HepG2 (cell line): ENCODE results near the gene NUAK2. TPM values are rescaled to one million over a fixed set of nuclear protein-coding genes. Genes with fewer than 3 reads are reported as not detected.

Experiments
- HNF1A ChIP-seq, 2 experiments: sonication (generic) in 1 of 2; formaldehyde crosslinking in 1 of 2; IDR thresholded peaks; 2 replicates each; pipeline versions ENCODE4 v1.4.0 to v1.6.1; 2016 to 2020; ENCODE audit warnings: borderline replicate concordance in 1 of 2, low read depth in 1 of 2, mild to moderate bottlenecking in 1 of 2, missing genetic modification reagents in 1 of 2
- MATR3 ChIP-seq: sonication (generic); formaldehyde crosslinking; IDR thresholded peaks from 2 replicates; pipeline ENCODE4 v1.4.0; 2020; ENCODE audit warnings: missing genetic modification reagents
- PAXIP1 ChIP-seq: sonication (generic); formaldehyde crosslinking; conservative IDR thresholded peaks from 2 replicates; pipeline ENCODE4 v1.4.0; 2020; ENCODE audit warnings: mild to moderate bottlenecking, missing genetic modification reagents, moderate library complexity
- ZNF644 ChIP-seq: IDR thresholded peaks from 2 replicates; pipeline ENCODE4 v1.6.1; 2016; ENCODE audit warnings: low read depth
- polyA plus RNA-seq, 8 experiments: library from polyadenylated mRNA; depleted of rRNA in 3 of 8; stranded (reverse) in 7 of 8; unstranded in 1 of 8; fragments of >200 nt; fragmentation: Illumina TruSeq in 4 of 8; extraction: Trizol in 4 of 8; gene quantifications; 2 replicates each; pipeline versions ENCODE4 v1.2.1 to v1.2.3, GENCODE V29; 2011 to 2016; ENCODE audit warnings: low read depth in 4 of 8, missing spikeins in 1 of 8, mixed read lengths in 1 of 8; ENCODE audit not compliant: insufficient read depth in 1 of 8
- total RNA-seq, 5 experiments: library from RNA; depleted of rRNA; stranded (reverse); fragments of >200 nt; fragmentation: Illumina TruSeq; extraction: Trizol; gene quantifications; 2 replicates each; pipeline ENCODE4 v1.2.3, GENCODE V29; 2016; ENCODE audit warnings: low read depth in 1 of 5
- TF ChIP-seq, protein P1 (sequence below): sonication (generic); formaldehyde crosslinking; IDR thresholded peaks from 2 replicates; pipeline ENCODE4 v1.4.0; 2020; ENCODE audit warnings: missing genetic modification reagents, borderline replicate concordance

Gene NUAK2
- total and polyA plus RNA-seq, 2 of the 13 experiments (the other 11 are each of a cell fraction or from before 2014, with no cell fraction given) = 0.75 to 1.1 TPM

- 0 out of 2 replicates have a peak, but pooled peaks have one; percentile 19 for TF ChIP-seq PAXIP1
- TF ChIP-seq ZNF644 (CRISPR knock-in tag) = no peak
- TF ChIP-seq, protein P1, sequence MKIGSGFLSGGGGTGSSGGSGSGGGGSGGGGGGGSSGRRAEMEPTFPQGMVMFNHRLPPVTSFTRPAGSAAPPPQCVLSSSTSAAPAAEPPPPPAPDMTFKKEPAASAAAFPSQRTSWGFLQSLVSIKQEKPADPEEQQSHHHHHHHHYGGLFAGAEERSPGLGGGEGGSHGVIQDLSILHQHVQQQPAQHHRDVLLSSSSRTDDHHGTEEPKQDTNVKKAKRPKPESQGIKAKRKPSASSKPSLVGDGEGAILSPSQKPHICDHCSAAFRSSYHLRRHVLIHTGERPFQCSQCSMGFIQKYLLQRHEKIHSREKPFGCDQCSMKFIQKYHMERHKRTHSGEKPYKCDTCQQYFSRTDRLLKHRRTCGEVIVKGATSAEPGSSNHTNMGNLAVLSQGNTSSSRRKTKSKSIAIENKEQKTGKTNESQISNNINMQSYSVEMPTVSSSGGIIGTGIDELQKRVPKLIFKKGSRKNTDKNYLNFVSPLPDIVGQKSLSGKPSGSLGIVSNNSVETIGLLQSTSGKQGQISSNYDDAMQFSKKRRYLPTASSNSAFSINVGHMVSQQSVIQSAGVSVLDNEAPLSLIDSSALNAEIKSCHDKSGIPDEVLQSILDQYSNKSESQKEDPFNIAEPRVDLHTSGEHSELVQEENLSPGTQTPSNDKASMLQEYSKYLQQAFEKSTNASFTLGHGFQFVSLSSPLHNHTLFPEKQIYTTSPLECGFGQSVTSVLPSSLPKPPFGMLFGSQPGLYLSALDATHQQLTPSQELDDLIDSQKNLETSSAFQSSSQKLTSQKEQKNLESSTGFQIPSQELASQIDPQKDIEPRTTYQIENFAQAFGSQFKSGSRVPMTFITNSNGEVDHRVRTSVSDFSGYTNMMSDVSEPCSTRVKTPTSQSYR = peak; percentile 36; the same call in 1 of the 2 replicates
- TF ChIP-seq MATR3 = no peak
- TF ChIP-seq HNF1A (IDR thresholded peaks at IDR 0.05; ENCODE audit: low read depth) = no peak
- no peak for TF ChIP-seq HNF1A (CRISPR knock-in tag; IDR thresholded peaks at IDR 0.05; ENCODE audit: borderline replicate concordance)
Observed at GRCh38 chr1:205313563-205314308, 7.8 kb downstream of the NUAK2 start (continued).
